ENCODE measurements around the gene STOML1. TPM values are rescaled to one million over a fixed set of nuclear protein-coding genes. Genes with fewer than 3 reads are reported as not detected.

The STOML1 gene
- total RNA-seq, 1 experiment from 2014 or later = 10.1 TPM

GRCh38 chr15:73984208-73984979 lies 7.7 kb downstream of the STOML1 start:
- no TSS peak for BruUV-seq (replicated peaks)
- Histone ChIP-seq H3K79me2 (ENCODE audit: low read length) (no peaks in the 10 kb centered on the region), H3K36me3 (ENCODE audit: low read depth, low read length) (no peaks in the 10 kb centered on the region), H3K27ac (ENCODE audit: low read length) (no peak overlapping the region), H3K27me3 (ENCODE audit: low read length) (no peaks in the 10 kb centered on the region), H3K9ac (ENCODE audit: low read length) (no peak overlapping the region), H3K9me2 (replicated peaks; ENCODE audit: low read length) (no peaks in the 10 kb centered on the region), H2AFZ (ENCODE audit: low read length) (no peak overlapping the region), H3K4me2 (ENCODE audit: low read length) (no peak overlapping the region), H3F3A (ENCODE audit: low read length, unreplicated experiment) (no peaks in the 10 kb centered on the region), H4K20me1 (ENCODE audit: low read length) (no peaks in the 10 kb centered on the region), H3K9me3 (ENCODE audit: low read length) (no peaks in the 10 kb centered on the region), H3K4me1 (ENCODE audit: insufficient read depth, low read length) (peaks cover 52% of the 10 kb centered on the region), H3K4me3 (ENCODE audit: low read length) (no peak overlapping the region)
- intact Hi-C loops (cut with micrococcal nuclease) = no loop called here
- ATAC-seq = no peak
- DNase-seq = no peak
- CTCF ChIA-PET = no interaction called here
- TF ChIP-seq EZH2phosphoT487 (IDR thresholded peaks at IDR 0.05; ENCODE audit: borderline replicate concordance, low read length) = no peak
- TF ChIP-seq CTCF (conservative IDR thresholded peaks at IDR 0.05; ENCODE audit: low read depth, low read length) = no peak
- no peak for TF ChIP-seq EZH2 (IDR thresholded peaks at IDR 0.05; ENCODE audit: low read length, unreplicated experiment)
- POLR2A ChIA-PET (ENCODE audit: unreplicated experiment) = no interaction called here

GRCh38 chr15:73983773-73984172 lies 8.3 kb downstream of the STOML1 start:
- no peaks in the 10 kb centered on the region for H3F3A ChIP-seq (ENCODE audit: low read length, unreplicated experiment)
- no peaks in the 10 kb centered on the region for H3K36me3 ChIP-seq (ENCODE audit: low read depth, low read length)
- no peaks in the 10 kb centered on the region for H3K79me2 ChIP-seq (ENCODE audit: low read length)
- H3K9me2 ChIP-seq (replicated peaks; ENCODE audit: low read length) = no peaks in the 10 kb centered on the region
- intact Hi-C loops (cut with micrococcal nuclease) = no loop called here
- DNase-seq (no peak), ATAC-seq (no peak)
- no peak overlapping the region for H3K4me3 ChIP-seq (ENCODE audit: low read length)
- H3K9ac ChIP-seq (ENCODE audit: low read length) = peak overlapping the region; percentile 6; the same call in 1 of the 2 replicates
- no peak overlapping the region for H2AFZ ChIP-seq (ENCODE audit: low read length)
- BruUV-seq (replicated peaks) = no TSS peak
- peaks cover 45% of the 10 kb centered on the region for H3K4me1 ChIP-seq (ENCODE audit: insufficient read depth, low read length)
- H3K27me3 ChIP-seq (ENCODE audit: low read length) = no peaks in the 10 kb centered on the region
- CTCF ChIA-PET = interaction anchor here (1.3 kb wide), 1 partner anchor 11 kb away, joined by 22 read pairs; no protein-coding TSS in a partner anchor
- no peaks in the 10 kb centered on the region for H4K20me1 ChIP-seq (ENCODE audit: low read length)
- H3K9me3 ChIP-seq (ENCODE audit: low read length) = no peaks in the 10 kb centered on the region
- POLR2A ChIA-PET (ENCODE audit: unreplicated experiment) = no interaction called here
- TF ChIP-seq EZH2phosphoT487 (IDR thresholded peaks at IDR 0.05; ENCODE audit: borderline replicate concordance, low read length) = no peak
- no peak for TF ChIP-seq CTCF (conservative IDR thresholded peaks at IDR 0.05; ENCODE audit: low read depth, low read length)
- no peak for TF ChIP-seq EZH2 (IDR thresholded peaks at IDR 0.05; ENCODE audit: low read length, unreplicated experiment)
- peak overlapping the region; percentile 73 for H3K4me2 ChIP-seq (ENCODE audit: low read length)
- H3K27ac ChIP-seq (ENCODE audit: low read length) = peak overlapping the region; percentile 86

- Histone ChIP-seq H3K9me3 (ENCODE audit: low read length) (no peaks in the 10 kb centered on the region), H3K9ac (ENCODE audit: low read length) (peak overlapping the region; percentile 38; the same call in 1 of the 2 replicates), H3K4me1 (ENCODE audit: insufficient read depth, low read length) (peaks cover 40% of the 10 kb centered on the region), H3K79me2 (ENCODE audit: low read length) (no peaks in the 10 kb centered on the region), H2AFZ (ENCODE audit: low read length) (0 out of 2 replicates have a peak overlapping the region, but pooled peaks have one; percentile 1), H3K27me3 (ENCODE audit: low read length) (no peaks in the 10 kb centered on the region), H3K27ac (ENCODE audit: low read length) (peak overlapping the region; percentile 86), H3K4me2 (ENCODE audit: low read length) (peak overlapping the region; percentile 73), H3K9me2 (replicated peaks; ENCODE audit: low read length) (no peaks in the 10 kb centered on the region), H3K4me3 (ENCODE audit: low read length) (no peak overlapping the region), H3F3A (ENCODE audit: low read length, unreplicated experiment) (no peaks in the 10 kb centered on the region), H4K20me1 (ENCODE audit: low read length) (no peaks in the 10 kb centered on the region), H3K36me3 (ENCODE audit: low read depth, low read length) (no peaks in the 10 kb centered on the region)
- no peak for TF ChIP-seq EZH2 (IDR thresholded peaks at IDR 0.05; ENCODE audit: low read length, unreplicated experiment)
- TF ChIP-seq EZH2phosphoT487 (IDR thresholded peaks at IDR 0.05; ENCODE audit: borderline replicate concordance, low read length) = no peak
- TF ChIP-seq CTCF (conservative IDR thresholded peaks at IDR 0.05; ENCODE audit: low read depth, low read length) = no peak
- POLR2A ChIA-PET (ENCODE audit: unreplicated experiment) = interaction anchor here (0.5 to 0.6 kb wide), 3 partner anchors 10 to 1472 kb away, joined by 3 to 6 read pairs (median 4); no protein-coding TSS in a partner anchor
- BruUV-seq (replicated peaks) = no TSS peak
- DNase-seq = peak; percentile 92
- peak; percentile 81 for ATAC-seq
- intact Hi-C loops (cut with micrococcal nuclease) = no loop called here
- CTCF ChIA-PET = interaction anchor here (0.6 to 1.3 kb wide), 5 partner anchors 10 to 438 kb away, joined by 3 to 22 read pairs (median 5); no protein-coding TSS in a partner anchor
Measured at GRCh38 chr15:73983211-73983727, 8.8 kb downstream of the STOML1 start.

All from PC-3 (cell line).